Astrocyte (in vitro differentiated cells and primary cell): ENCODE measurements around the gene FHL3. TPM values are rescaled to one million over a fixed set of nuclear protein-coding genes. Genes with fewer than 3 reads are reported as not detected.

Source experiments
- DNase-seq: peaks from one replicate; pipeline ENCODE4 v3.0.0-alpha.2; 2010; ENCODE audit warnings: low read depth
- FAIRE-seq: peaks from 2 replicates; lab custom pipeline; 2011; peaks lifted over from hg19 to GRCh38; lab: Jason Lieb, UNC
- H2AFZ ChIP-seq: 2 replicates; pipeline ENCODE4 v1.6.0; 2012; ENCODE audit warnings: low read depth, low read length, inconsistent platforms
- H3K27ac ChIP-seq: 2 replicates; pipeline ENCODE4 v1.5.1; 2011; ENCODE audit warnings: low read depth, low read length, inconsistent platforms
- H3K27me3 ChIP-seq: 2 replicates; pipeline ENCODE4 v1.6.0; 2011; ENCODE audit warnings: low read length, inconsistent platforms; ENCODE audit not compliant: insufficient read depth
- H3K36me3 ChIP-seq: 2 replicates; pipeline ENCODE4 v1.5.1; 2011; ENCODE audit warnings: low read length, inconsistent platforms; ENCODE audit not compliant: insufficient read depth
- H3K4me1 ChIP-seq: 2 replicates; pipeline ENCODE4 v1.5.1; 2011; ENCODE audit warnings: low read length, inconsistent platforms; ENCODE audit not compliant: insufficient read depth
- H3K4me2 ChIP-seq: 2 replicates; pipeline ENCODE4 v1.6.0; 2012; ENCODE audit warnings: low read length, inconsistent platforms
- H3K4me3 ChIP-seq: 2 replicates; pipeline ENCODE4 v1.5.1; 2011; ENCODE audit warnings: low read depth, mild to moderate bottlenecking, low read length, inconsistent platforms; ENCODE audit not compliant: insufficient read depth
- H3K79me2 ChIP-seq: 2 replicates; pipeline ENCODE4 v1.6.0; 2012; ENCODE audit warnings: mild to moderate bottlenecking, low read length, inconsistent platforms; ENCODE audit not compliant: insufficient read depth
- H3K9ac ChIP-seq: 2 replicates; pipeline ENCODE4 v1.6.0; 2012; ENCODE audit warnings: mild to moderate bottlenecking, low read length, inconsistent platforms
- H3K9me3 ChIP-seq: 2 replicates; pipeline ENCODE4 v1.5.1; 2012; ENCODE audit warnings: low read depth, mild to moderate bottlenecking, low read length, inconsistent platforms; ENCODE audit not compliant: insufficient read depth
- H4K20me1 ChIP-seq: 2 replicates; pipeline ENCODE4 v1.6.0; 2012; ENCODE audit warnings: low read length, inconsistent platforms; ENCODE audit not compliant: insufficient read depth
- H3K27ac Mint-ChIP-seq: one replicate; pipeline ENCODE4 v1.8.0; 2021; ENCODE audit warnings: mild to moderate bottlenecking, mixed read lengths; ENCODE audit not compliant: unreplicated experiment
- H3K27me3 Mint-ChIP-seq: one replicate; pipeline ENCODE4 v1.8.0; 2021; ENCODE audit warnings: low read depth, mixed read lengths; ENCODE audit not compliant: unreplicated experiment
- H3K36me3 Mint-ChIP-seq: one replicate; pipeline ENCODE4 v1.8.0; 2021; ENCODE audit warnings: low read depth, mixed read lengths; ENCODE audit not compliant: unreplicated experiment
- H3K4me1 Mint-ChIP-seq: one replicate; pipeline ENCODE4 v1.8.0; 2021; ENCODE audit warnings: low read depth, mixed read lengths; ENCODE audit not compliant: unreplicated experiment
- H3K4me3 Mint-ChIP-seq: one replicate; pipeline ENCODE4 v1.8.0; 2021; ENCODE audit warnings: mild to moderate bottlenecking, moderate library complexity, mixed read lengths; ENCODE audit not compliant: unreplicated experiment
- H3K9me3 Mint-ChIP-seq: one replicate; pipeline ENCODE4 v1.8.0; 2021; ENCODE audit warnings: mild to moderate bottlenecking, mixed read lengths; ENCODE audit not compliant: unreplicated experiment
- CTCF ChIP-seq: IDR thresholded peaks from 2 replicates; pipeline ENCODE4 v1.5.1; 2011; ENCODE audit warnings: low read depth, mild to moderate bottlenecking, inconsistent platforms, low read length, moderate library complexity; ENCODE audit not compliant: insufficient read depth
- EZH2 ChIP-seq: IDR thresholded peaks from 2 replicates; pipeline ENCODE4 v1.6.1; 2012; ENCODE audit warnings: mild to moderate bottlenecking, low read length, inconsistent platforms; ENCODE audit not compliant: insufficient read depth
- total RNA-seq: library from RNA; stranded (reverse); gene quantifications from 2 replicates; pipeline ENCODE4 v1.2.1, GENCODE V29; 2021

The FHL3 gene
- total RNA-seq, 1 donor from 2014 or later, result 107 TPM

GRCh38 chr1:37951783-37952624, 53.3 kb downstream of the FHL3 start:
- Mint-ChIP-seq H3K4me3 (no peak overlapping the region), H3K4me1 (peaks cover 3% of the 10 kb centered on the region), H3K27me3 (peaks cover 2% of the 10 kb centered on the region), H3K27ac (no peak overlapping the region), H3K36me3 (peaks cover 8% of the 10 kb centered on the region), H3K9me3 (no peaks in the 10 kb centered on the region)
- no peak for TF ChIP-seq CTCF
- no peak for TF ChIP-seq EZH2
- no peak overlapping the region for H3K9ac ChIP-seq
- H3K4me2 ChIP-seq, result no peak overlapping the region
- no peaks in the 10 kb centered on the region for H4K20me1 ChIP-seq
- H3K36me3 ChIP-seq, result peaks cover 6% of the 10 kb centered on the region
- no peaks in the 10 kb centered on the region for H3K4me1 ChIP-seq
- no peaks in the 10 kb centered on the region for H3K27me3 ChIP-seq
- no peaks in the 10 kb centered on the region for H3K9me3 ChIP-seq
- DNase-seq (no peak), FAIRE-seq (no peak)
- no peak overlapping the region for H2AFZ ChIP-seq
- H3K4me3 ChIP-seq, result no peak overlapping the region
- H3K27ac ChIP-seq, result no peak overlapping the region
- H3K79me2 ChIP-seq, result no peaks in the 10 kb centered on the region

- Mint-ChIP-seq H3K4me1 (peaks cover 3% of the 10 kb centered on the region), H3K27ac (no peak overlapping the region), H3K4me3 (no peak overlapping the region), H3K9me3 (no peaks in the 10 kb centered on the region), H3K27me3 (peaks cover 2% of the 10 kb centered on the region), H3K36me3 (peaks cover 9% of the 10 kb centered on the region)
- Histone ChIP-seq H4K20me1 (no peaks in the 10 kb centered on the region), H3K4me2 (no peak overlapping the region), H3K9me3 (no peaks in the 10 kb centered on the region), H2AFZ (no peak overlapping the region), H3K27ac (no peak overlapping the region), H3K9ac (no peak overlapping the region), H3K4me3 (no peak overlapping the region), H3K36me3 (peaks cover 2% of the 10 kb centered on the region), H3K4me1 (peaks cover 4% of the 10 kb centered on the region), H3K79me2 (no peaks in the 10 kb centered on the region), H3K27me3 (no peaks in the 10 kb centered on the region)
- FAIRE-seq (no peak), DNase-seq (no peak)
- TF ChIP-seq CTCF, result no peak
- TF ChIP-seq EZH2, result no peak
Measured at GRCh38 chr1:37951041-37951782, 54.1 kb downstream of the FHL3 start.
